GM12878 (cell line): ENCODE data around the gene PACSIN3.

Source experiments
- ATF3 ChIP-seq: IDR thresholded peaks from 2 replicates; pipeline ENCODE4 v1.6.1; 2011; ENCODE audit warnings: low read depth, mild to moderate bottlenecking, low read length, moderate library complexity, borderline replicate concordance; ENCODE audit errors: extremely low read depth
- CTCF ChIP-seq, 3 experiments: IDR thresholded peaks in 2 of 3; conservative IDR thresholded peaks in 1 of 3; 2 replicates each; pipeline ENCODE4 v1.5.1; 2011; ENCODE audit warnings: low read depth in 3 of 3, low read length in 3 of 3, mild to moderate bottlenecking in 3 of 3, control low read depth in 2 of 3, moderate library complexity in 2 of 3, inconsistent platforms in 1 of 3, mixed read lengths in 1 of 3; ENCODE audit not compliant: control insufficient read depth in 2 of 3, insufficient read depth in 1 of 3; ENCODE audit errors: extremely low read depth in 1 of 3
- E2F8 ChIP-seq: fragments of 450-650 bp; IDR thresholded peaks from 2 replicates; pipeline ENCODE4 v1.6.1; 2018; ENCODE audit warnings: mild to moderate bottlenecking, low read depth, moderate library complexity; ENCODE audit not compliant: partially characterized antibody
- ESRRA ChIP-seq: IDR thresholded peaks from 2 replicates; pipeline ENCODE4 v1.6.1; 2012; ENCODE audit warnings: mild to moderate bottlenecking, low read length, improper control_type of control experiment
- EZH2 ChIP-seq: IDR thresholded peaks from 2 replicates; pipeline ENCODE4 v1.6.1; 2012; ENCODE audit warnings: low read depth, mild to moderate bottlenecking, control low read depth, inconsistent platforms, low read length, borderline replicate concordance; ENCODE audit not compliant: control insufficient read depth
- MYB ChIP-seq: fragments of 150-350 bp; IDR thresholded peaks from 2 replicates; pipeline ENCODE4 v1.6.1; 2014; ENCODE audit warnings: mild to moderate bottlenecking, low read depth, low read length, borderline replicate concordance
- TCF7 ChIP-seq: IDR thresholded peaks from 2 replicates; pipeline ENCODE4 v1.6.1; 2014; ENCODE audit warnings: antibody characterized with exemption, borderline replicate concordance

- no peak for TF ChIP-seq EZH2
- no peak for TF ChIP-seq ATF3
- TF ChIP-seq TCF7 = no peak
- no peak for TF ChIP-seq ESRRA
- no peak for TF ChIP-seq MYB
- no peak for TF ChIP-seq E2F8
- TF ChIP-seq CTCF (IDR thresholded peaks at IDR 0.05 in 2 of 3, conservative IDR thresholded peaks at IDR 0.05 in 1 of 3; ENCODE audit: control insufficient read depth in 2 of 3, extremely low read depth in 1 of 3, insufficient read depth in 1 of 3, low read depth in 3 of 3, low read length in 3 of 3) = no peak
Measured at GRCh38 chr11:47172740-47173336, 13.4 kb downstream of the PACSIN3 start.
